Esophagus (tissue), 2 donors: ENCODE measurements around the gene TUBB1. TPM values are rescaled to one million over a fixed set of nuclear protein-coding genes. Genes with fewer than 3 reads are reported as not detected.
"Not testable (repeated sequence)": the region's sequence is repeated elsewhere in the genome, so short reads cannot be mapped to it uniquely, and the experiment has no call there.

Experiments
- H3K27ac ChIP-seq, 2 donors: one replicate each; pipeline ENCODE4 v1.5.1; 2013; ENCODE audit warnings: low read depth in 2 of 2, mild to moderate bottlenecking in 2 of 2, inconsistent platforms in 1 of 2, low read length in 1 of 2, moderate library complexity in 1 of 2
- H3K27me3 ChIP-seq, 2 donors: one replicate each; pipeline ENCODE4 v1.6.1; 2013; ENCODE audit warnings: low read length in 2 of 2, control low read depth in 1 of 2, mild to moderate bottlenecking in 1 of 2; ENCODE audit not compliant: insufficient read depth in 2 of 2, control insufficient read depth in 1 of 2
- H3K36me3 ChIP-seq, 2 donors: one replicate each; pipeline ENCODE4 v1.6.1; 2013; ENCODE audit warnings: low read length in 1 of 2; ENCODE audit not compliant: control insufficient read depth in 2 of 2, insufficient read depth in 2 of 2
- H3K4me1 ChIP-seq, 2 donors: one replicate each; pipeline ENCODE4 v1.6.1; 2013; ENCODE audit warnings: low read length in 1 of 2; ENCODE audit not compliant: control insufficient read depth in 2 of 2, insufficient read depth in 2 of 2
- H3K4me3 ChIP-seq, 2 donors: one replicate each; pipeline ENCODE4 v1.5.1; 2013; ENCODE audit warnings: low read length in 2 of 2, mild to moderate bottlenecking in 2 of 2, low read depth in 1 of 2, moderate library complexity in 1 of 2
- H3K9me3 ChIP-seq, 2 donors: one replicate each; pipeline ENCODE4 v1.6.1; 2013; ENCODE audit warnings: mild to moderate bottlenecking in 2 of 2, low read depth in 1 of 2, low read length in 1 of 2, moderate library complexity in 1 of 2; ENCODE audit not compliant: control insufficient read depth in 2 of 2, insufficient read depth in 1 of 2
- WGBS, 2 donors: extraction: QIAGEN DNeasy Blood & Tissue Kit; methylation state at CpG; one replicate each; pipeline ENCODE4 v1.1.7; 2013; 5-methylcytosine and 5-hydroxymethylcytosine counted together
- polyA plus RNA-seq, 2 donors: library from polyadenylated mRNA; stranded (reverse); fragments of 200-250 nt; gene quantifications; one replicate each; pipeline ENCODE4 v1.2.3, GENCODE V29; 2013
- donor health status: healthy with polysubstance abuse.
- donor health status: Bipolar disorder and iron deficiency.

Gene TUBB1
- polyA plus RNA-seq, 2 donors, result 0.04 TPM; not detected in 1

GRCh38 chr20:59035381-59035780, 16.2 kb downstream of the TUBB1 start:
- Histone ChIP-seq H3K27ac (no peak overlapping the region), H3K27me3 (no peaks in the 10 kb centered on the region), H3K4me3 (no peak overlapping the region), H3K4me1 (peaks cover 0 to 2% of the 10 kb centered on the region in 2 donors), H3K9me3 (no peaks in the 10 kb centered on the region), H3K36me3 (peaks cover 9 to 15% of the 10 kb centered on the region in 2 donors)
- WGBS, 2 donors, result 94 to 96% methylated on average over 3 of the region's 3 CpGs

GRCh38 chr20:59037386-59037785, 18.2 kb downstream of the TUBB1 start:
- peaks cover 9 to 15% of the 10 kb centered on the region in 2 donors for H3K36me3 ChIP-seq
- WGBS, 2 donors, result 92 to 95% methylated on average over 12 of the region's 12 CpGs

GRCh38 chr20:59039233-59039632, 20.0 kb downstream of the TUBB1 start:
- no peak overlapping the region for H3K27ac ChIP-seq
- H3K4me3 ChIP-seq, result no peak overlapping the region
- 58 to 76% methylated on average over 1 of the region's 1 CpG for WGBS, 2 donors
- no peaks in the 10 kb centered on the region for H3K9me3 ChIP-seq
- no peaks in the 10 kb centered on the region for H3K27me3 ChIP-seq
- H3K36me3 ChIP-seq, result peaks cover 9 to 15% of the 10 kb centered on the region in 2 donors
- H3K4me1 ChIP-seq, result peaks cover 3 to 9% of the 10 kb centered on the region in 2 donors

More at GRCh38 chr20:59037386-59037785, 18.2 kb downstream of the TUBB1 start:
- H3K27ac ChIP-seq, result no peak overlapping the region
- H3K27me3 ChIP-seq, result no peaks in the 10 kb centered on the region
- peaks cover 3 to 4% of the 10 kb centered on the region in 2 donors for H3K4me1 ChIP-seq
- no peak overlapping the region for H3K4me3 ChIP-seq
- H3K9me3 ChIP-seq, result no peaks in the 10 kb centered on the region

- Histone ChIP-seq H3K4me3 (peak overlapping the region in 1 of 2 donors; percentile 86), H3K4me1 (peaks cover 3 to 9% of the 10 kb centered on the region in 2 donors), H3K27me3 (no peaks in the 10 kb centered on the region), H3K9me3 (no peaks in the 10 kb centered on the region), H3K27ac (no peak overlapping the region), H3K36me3 (peaks cover 9 to 14% of the 10 kb centered on the region in 2 donors)
- WGBS, 2 donors, result 74 to 84% methylated on average over 5 of the region's 5 CpGs
Measured at GRCh38 chr20:59040667-59041066, 21.4 kb downstream of the TUBB1 start.

- not testable (repeated sequence) for H3K4me1 ChIP-seq, H3K9me3 ChIP-seq
Measured at GRCh38 chr20:59041487-59041886, 22.3 kb downstream of the TUBB1 start.

GRCh38 chr20:59042151-59042795, 23.0 kb downstream of the TUBB1 start, which contains the start of gene PRELID3B:
PRELID3B (minus strand) TSS chr20:59042786; CDS start chr20:59042730, 56 bp downstream.
- peak within 1 kb of the TSS; percentile 86 to 100 for H3K4me3 ChIP-seq
- WGBS, 2 donors, result 2% methylated on average over 37 to 50 of the region's 50 CpGs
- peaks cover 3 to 9% of the 10 kb centered on the region in 2 donors for H3K4me1 ChIP-seq
- H3K27me3 ChIP-seq, result no peaks in the 10 kb centered on the region
- peaks cover 4 to 6% of the 10 kb centered on the region in 2 donors for H3K36me3 ChIP-seq
- peak within 1 kb of the TSS; percentile 80 to 89 for H3K27ac ChIP-seq
- no peaks in the 10 kb centered on the region for H3K9me3 ChIP-seq

More at GRCh38 chr20:59041487-59041886, 22.3 kb downstream of the TUBB1 start:
- 78 to 86% methylated on average over 16 of the region's 16 CpGs for WGBS, 2 donors
- not testable (repeated sequence) for H3K36me3 ChIP-seq, H3K27me3 ChIP-seq, H3K27ac ChIP-seq
- peak overlapping the region in 1 of 2 donors; percentile 86 for H3K4me3 ChIP-seq

GRCh38 chr20:59042796-59043631, 23.8 kb downstream of the TUBB1 start:
- peaks cover 3 to 9% of the 10 kb centered on the region in 2 donors for H3K4me1 ChIP-seq
- no peaks in the 10 kb centered on the region for H3K9me3 ChIP-seq
- H3K27ac ChIP-seq, result peak overlapping the region; percentile 80 to 89
- peaks cover under 1% of the 10 kb centered on the region in 2 donors for H3K36me3 ChIP-seq
- WGBS, 2 donors, result 14% methylated on average over 53 to 66 of the region's 66 CpGs
- H3K27me3 ChIP-seq, result no peaks in the 10 kb centered on the region
- H3K4me3 ChIP-seq, result peak overlapping the region; percentile 86 to 100

- no peaks in the 10 kb centered on the region for H3K36me3 ChIP-seq
- no peaks in the 10 kb centered on the region for H3K9me3 ChIP-seq
- H3K27me3 ChIP-seq, result no peaks in the 10 kb centered on the region
- no peak overlapping the region for H3K4me3 ChIP-seq
- H3K4me1 ChIP-seq, result peaks cover 3 to 9% of the 10 kb centered on the region in 2 donors
- H3K27ac ChIP-seq, result peak overlapping the region; percentile 16 to 80
- WGBS, 2 donors, result 56 to 57% methylated on average over 3 of the region's 3 CpGs
Measured at GRCh38 chr20:59043698-59044097, 24.5 kb downstream of the TUBB1 start.

- 91% methylated on average over 3 of the region's 3 CpGs for WGBS, 2 donors
- Histone ChIP-seq H3K4me1 (peaks cover 3 to 9% of the 10 kb centered on the region in 2 donors), H3K4me3 (no peak overlapping the region), H3K36me3 (no peaks in the 10 kb centered on the region), H3K27me3 (no peaks in the 10 kb centered on the region), H3K27ac (no peak overlapping the region), H3K9me3 (no peaks in the 10 kb centered on the region)
Measured at GRCh38 chr20:59044295-59044694, 25.1 kb downstream of the TUBB1 start.
